ENCODE measurements around the gene CCL24. TPM values are rescaled to one million over a fixed set of nuclear protein-coding genes. Genes with fewer than 3 reads are reported as not detected.

Gene CCL24
- total RNA-seq, 2 donors from 2014 or later, result not detected

GRCh38 chr7:75802552-75802821 is 11.1 kb downstream of the CCL24 start:
- WGBS, 2 experiments (ENCODE audit: insufficient coverage in 1 of 2, insufficient read length in 1 of 2), result 89 to 98% methylated on average over 2 to 5 of the region's 5 CpGs
- Histone ChIP-seq H3K9me3 (ENCODE audit: control insufficient read depth, low read length) (peaks cover 14% of the 10 kb centered on the region), H3K27ac (ENCODE audit: low read depth, low read length) (no peak overlapping the region), H3K9ac (ENCODE audit: extremely low read depth, low read length, poor library complexity, severe bottlenecking) (no peak overlapping the region), H3K36me3 (ENCODE audit: control insufficient read depth, insufficient read depth, low read length) (peaks cover 24% of the 10 kb centered on the region), H3K4me1 (ENCODE audit: control insufficient read depth, insufficient read depth, low read length) (no peaks in the 10 kb centered on the region), H3K27me3 (ENCODE audit: control insufficient read depth, insufficient read depth, low read length, poor library complexity, severe bottlenecking) (no peaks in the 10 kb centered on the region), H3K4me3 (ENCODE audit: low read length) (no peak overlapping the region)
- Mint-ChIP-seq H3K4me1 (peaks cover 4% of the 10 kb centered on the region), H3K36me3 (ENCODE audit: low read depth) (peaks cover 30% of the 10 kb centered on the region), H3K4me3 (no peak overlapping the region), H3K27ac (no peak overlapping the region), H3K27me3 (ENCODE audit: insufficient read depth) (peaks cover 14% of the 10 kb centered on the region), H3K9me3 (peaks cover 20% of the 10 kb centered on the region)
- no peak for TF ChIP-seq CTCF (conservative IDR thresholded peaks at IDR 0.05)
- DNase-seq, result no peak

GRCh38 chr7:75798770-75799169 is 14.8 kb downstream of the CCL24 start:
- no peak overlapping the region for H3K27ac ChIP-seq (ENCODE audit: low read depth, low read length)
- H3K36me3 ChIP-seq (ENCODE audit: control insufficient read depth, insufficient read depth, low read length), result peaks cover 24% of the 10 kb centered on the region
- peak; percentile 32 for TF ChIP-seq CTCF (conservative IDR thresholded peaks at IDR 0.05)
- H3K4me3 Mint-ChIP-seq, result no peak overlapping the region
- H3K36me3 Mint-ChIP-seq (ENCODE audit: low read depth), result peaks cover 32% of the 10 kb centered on the region
- no peaks in the 10 kb centered on the region for H3K27me3 ChIP-seq (ENCODE audit: control insufficient read depth, insufficient read depth, low read length, poor library complexity, severe bottlenecking)
- H3K4me3 ChIP-seq (ENCODE audit: low read length), result no peak overlapping the region
- 91 to 97% methylated on average over 4 of the region's 4 CpGs for WGBS, 2 experiments (ENCODE audit: insufficient coverage in 1 of 2, insufficient read length in 1 of 2)
- H3K9ac ChIP-seq (ENCODE audit: extremely low read depth, low read length, poor library complexity, severe bottlenecking), result no peak overlapping the region
- H3K4me1 Mint-ChIP-seq, result peaks cover 14% of the 10 kb centered on the region
- H3K9me3 ChIP-seq (ENCODE audit: control insufficient read depth, low read length), result no peaks in the 10 kb centered on the region
- H3K9me3 Mint-ChIP-seq, result no peaks in the 10 kb centered on the region
- DNase-seq, result no peak
- H3K27ac Mint-ChIP-seq, result peak overlapping the region; percentile 21
- no peaks in the 10 kb centered on the region for H3K27me3 Mint-ChIP-seq (ENCODE audit: insufficient read depth)
- H3K4me1 ChIP-seq (ENCODE audit: control insufficient read depth, insufficient read depth, low read length), result peaks cover 7% of the 10 kb centered on the region

DNA sequence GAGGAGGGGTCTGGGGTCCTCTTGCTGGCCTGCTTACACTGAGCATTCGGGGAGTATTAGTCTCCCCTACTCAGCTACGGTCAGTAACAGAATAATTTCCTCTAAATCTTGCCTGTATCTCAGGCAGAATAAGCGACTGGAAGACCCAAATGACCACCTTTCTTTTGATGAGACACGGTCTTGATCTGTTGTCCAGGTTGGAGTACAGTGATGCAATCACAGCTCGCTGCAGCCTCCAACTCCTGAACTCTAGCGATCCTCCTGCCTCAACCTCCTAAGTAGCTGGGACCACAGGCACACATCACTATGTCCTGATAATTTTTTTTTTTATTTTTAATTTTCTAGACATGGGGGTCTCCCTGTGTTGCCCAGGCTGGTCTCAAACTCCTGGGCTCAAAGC is 17.2 kb downstream of the CCL24 start:
- H3K36me3 Mint-ChIP-seq (ENCODE audit: low read depth), result peaks cover 40% of the 10 kb centered on the region
- peaks cover 14% of the 10 kb centered on the region for H3K4me1 Mint-ChIP-seq
- H3K27me3 ChIP-seq (ENCODE audit: control insufficient read depth, insufficient read depth, low read length, poor library complexity, severe bottlenecking), result no peaks in the 10 kb centered on the region
- H3K4me3 Mint-ChIP-seq, result no peak overlapping the region
- H3K9ac ChIP-seq (ENCODE audit: extremely low read depth, low read length, poor library complexity, severe bottlenecking), result no peak overlapping the region
- peaks cover 43% of the 10 kb centered on the region for H3K36me3 ChIP-seq (ENCODE audit: control insufficient read depth, insufficient read depth, low read length)
- H3K27ac Mint-ChIP-seq, result no peak overlapping the region
- no peaks in the 10 kb centered on the region for H3K9me3 ChIP-seq (ENCODE audit: control insufficient read depth, low read length)
- no peak overlapping the region for H3K4me3 ChIP-seq (ENCODE audit: low read length)
- WGBS, 2 experiments (ENCODE audit: insufficient coverage in 1 of 2, insufficient read length in 1 of 2), result 91 to 96% methylated on average over 5 to 6 of the region's 6 CpGs
- no peaks in the 10 kb centered on the region for H3K9me3 Mint-ChIP-seq
- H3K27me3 Mint-ChIP-seq (ENCODE audit: insufficient read depth), result no peaks in the 10 kb centered on the region
- no peak overlapping the region for H3K27ac ChIP-seq (ENCODE audit: low read depth, low read length)
- no peak for DNase-seq
- peaks cover 7% of the 10 kb centered on the region for H3K4me1 ChIP-seq (ENCODE audit: control insufficient read depth, insufficient read depth, low read length)
- TF ChIP-seq CTCF (conservative IDR thresholded peaks at IDR 0.05), result no peak

Measured in endodermal cell (in vitro differentiated cells).